Measurements from ENCODE around the gene COL12A1.

COL12A1 gene

GRCh38 chr6:75084872-75085381, 120.9 kb downstream of the COL12A1 start:
- ChIA-PET CTCF (no interaction called here), POLR2A (no interaction called here)
- TF ChIP-seq, protein P1, sequence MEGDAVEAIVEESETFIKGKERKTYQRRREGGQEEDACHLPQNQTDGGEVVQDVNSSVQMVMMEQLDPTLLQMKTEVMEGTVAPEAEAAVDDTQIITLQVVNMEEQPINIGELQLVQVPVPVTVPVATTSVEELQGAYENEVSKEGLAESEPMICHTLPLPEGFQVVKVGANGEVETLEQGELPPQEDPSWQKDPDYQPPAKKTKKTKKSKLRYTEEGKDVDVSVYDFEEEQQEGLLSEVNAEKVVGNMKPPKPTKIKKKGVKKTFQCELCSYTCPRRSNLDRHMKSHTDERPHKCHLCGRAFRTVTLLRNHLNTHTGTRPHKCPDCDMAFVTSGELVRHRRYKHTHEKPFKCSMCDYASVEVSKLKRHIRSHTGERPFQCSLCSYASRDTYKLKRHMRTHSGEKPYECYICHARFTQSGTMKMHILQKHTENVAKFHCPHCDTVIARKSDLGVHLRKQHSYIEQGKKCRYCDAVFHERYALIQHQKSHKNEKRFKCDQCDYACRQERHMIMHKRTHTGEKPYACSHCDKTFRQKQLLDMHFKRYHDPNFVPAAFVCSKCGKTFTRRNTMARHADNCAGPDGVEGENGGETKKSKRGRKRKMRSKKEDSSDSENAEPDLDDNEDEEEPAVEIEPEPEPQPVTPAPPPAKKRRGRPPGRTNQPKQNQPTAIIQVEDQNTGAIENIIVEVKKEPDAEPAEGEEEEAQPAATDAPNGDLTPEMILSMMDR (IDR thresholded peaks at IDR 0.05; ENCODE audit: control extremely low read depth, extremely low read depth, low read depth, missing control alignments): no peak
- no peak for DNase-seq (ENCODE audit: extremely low spot score)

DNA sequence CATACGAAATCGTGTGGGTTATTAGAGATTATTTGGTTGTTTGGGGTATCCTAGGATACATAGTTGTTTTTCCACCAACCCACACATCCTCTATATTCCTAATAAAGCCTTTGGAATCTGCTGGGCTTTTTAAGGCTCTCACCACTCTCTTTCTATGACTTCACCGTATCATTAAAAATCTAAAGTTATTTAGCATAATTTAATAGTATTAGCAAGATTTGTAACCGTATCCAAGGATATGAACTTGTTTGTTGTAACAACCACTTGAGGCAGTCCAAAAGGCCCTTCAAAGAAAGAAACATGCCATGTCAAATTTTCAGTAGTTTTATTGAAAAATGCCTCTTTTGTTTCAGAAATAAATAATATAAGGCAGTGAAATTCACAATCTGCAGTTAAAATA, 121.8 kb downstream of the COL12A1 start:
- no peak for DNase-seq (ENCODE audit: extremely low spot score)
- CTCF ChIA-PET: no interaction called here
- TF ChIP-seq, protein P1 (IDR thresholded peaks at IDR 0.05; ENCODE audit: control extremely low read depth, extremely low read depth, low read depth, missing control alignments): no peak
- POLR2A ChIA-PET: no interaction called here

GRCh38 chr6:75081921-75082320, 123.9 kb downstream of the COL12A1 start:
- CTCF ChIA-PET: interaction anchor here (1.2 to 1.6 kb wide), 3 partner anchors 9 to 11 kb away, joined by 3 to 5 read pairs (median 4); no protein-coding TSS in a partner anchor
- TF ChIP-seq, protein P1 (IDR thresholded peaks at IDR 0.05; ENCODE audit: control extremely low read depth, extremely low read depth, low read depth, missing control alignments): no peak
- POLR2A ChIA-PET: no interaction called here
- no peak for DNase-seq (ENCODE audit: extremely low spot score)

- no peak for DNase-seq (ENCODE audit: extremely low spot score)
- ChIA-PET POLR2A (no interaction called here), CTCF (interaction anchor here (1.2 to 1.5 kb wide), 3 partner anchors 8 to 34 kb away, joined by 3 to 5 read pairs (median 5); no protein-coding TSS in a partner anchor)
- TF ChIP-seq, protein P1 (IDR thresholded peaks at IDR 0.05; ENCODE audit: control extremely low read depth, extremely low read depth, low read depth, missing control alignments): no peak
Observed at GRCh38 chr6:75081047-75081446, 124.8 kb downstream of the COL12A1 start.

DNA sequence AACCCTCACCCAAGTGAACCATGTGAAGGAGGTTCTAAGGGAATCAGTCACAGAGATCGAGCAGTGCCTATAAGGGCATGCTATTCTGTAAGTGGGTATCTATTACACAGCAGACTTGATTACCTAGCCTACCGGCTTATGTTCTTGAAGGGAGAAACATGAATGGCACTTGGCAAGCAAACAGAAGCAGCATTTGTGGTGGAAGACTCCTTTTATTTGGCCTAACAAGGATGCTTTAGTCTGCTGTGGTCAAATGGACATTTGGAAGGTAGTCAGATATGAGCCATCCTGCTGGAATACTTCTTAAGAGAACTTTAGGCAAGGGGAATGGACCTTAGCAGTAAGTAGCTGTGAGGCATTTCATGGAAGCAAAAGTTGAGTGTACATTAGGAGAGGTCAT, 126.3 kb downstream of the COL12A1 start:
- ChIA-PET CTCF (interaction anchor here (1.4 kb wide), 1 partner anchor 8 kb away, joined by 5 read pairs; no protein-coding TSS in a partner anchor), POLR2A (no interaction called here)
- no peak for DNase-seq (ENCODE audit: extremely low spot score)
- TF ChIP-seq, protein P1 (IDR thresholded peaks at IDR 0.05; ENCODE audit: control extremely low read depth, extremely low read depth, low read depth, missing control alignments): no peak

- POLR2A ChIA-PET: no interaction called here
- CTCF ChIA-PET: no interaction called here
- TF ChIP-seq, protein P1 (IDR thresholded peaks at IDR 0.05; ENCODE audit: control extremely low read depth, extremely low read depth, low read depth, missing control alignments): no peak
- no peak for DNase-seq (ENCODE audit: extremely low spot score)
Observed at GRCh38 chr6:75077701-75078100, 128.2 kb downstream of the COL12A1 start.
